GM13977 (cell line): ENCODE measurements around the gene EXOC4.

Experiments used
- DNase-seq: peaks from one replicate; pipeline ENCODE4 v3.0.0; 2012; ENCODE audit warnings: low spot score
- CTCF ChIP-seq: IDR thresholded peaks from 2 replicates; pipeline ENCODE4 v1.5.1; 2012; ENCODE audit warnings: mild to moderate bottlenecking, control low read depth; ENCODE audit not compliant: insufficient read depth; ENCODE audit errors: extremely low read depth, missing control alignments
- in situ Hi-C: fragments of 300-500 bp; cut with MboI; formaldehyde crosslinking; loops from one replicate; pipeline ENCODE4 v1.12.0; 2022; ENCODE audit warnings: low sequenced_read_pairs, low pct_unique_long_range_greater_than_20kb, mixed read lengths, inconsistent platforms; ENCODE audit not compliant: unreplicated experiment

Gene EXOC4

GRCh38 chr7:133846203-133846945 lies 593.5 kb downstream of the EXOC4 start:
- in situ Hi-C loops = no loop called here
- no peak for DNase-seq
- no peak for TF ChIP-seq CTCF

- DNase-seq = no peak
- in situ Hi-C loops = no loop called here
- no peak for TF ChIP-seq CTCF
Measured at GRCh38 chr7:133850497-133851280, 597.8 kb downstream of the EXOC4 start.

- DNase-seq = no peak
- in situ Hi-C loops = no loop called here
- TF ChIP-seq CTCF = no peak
Measured at GRCh38 chr7:133851411-133851810, 598.5 kb downstream of the EXOC4 start.

GRCh38 chr7:133853706-133854276 lies 600.9 kb downstream of the EXOC4 start:
- DNase-seq = no peak
- in situ Hi-C loops = no loop called here
- TF ChIP-seq CTCF = peak; percentile 34

DNA sequence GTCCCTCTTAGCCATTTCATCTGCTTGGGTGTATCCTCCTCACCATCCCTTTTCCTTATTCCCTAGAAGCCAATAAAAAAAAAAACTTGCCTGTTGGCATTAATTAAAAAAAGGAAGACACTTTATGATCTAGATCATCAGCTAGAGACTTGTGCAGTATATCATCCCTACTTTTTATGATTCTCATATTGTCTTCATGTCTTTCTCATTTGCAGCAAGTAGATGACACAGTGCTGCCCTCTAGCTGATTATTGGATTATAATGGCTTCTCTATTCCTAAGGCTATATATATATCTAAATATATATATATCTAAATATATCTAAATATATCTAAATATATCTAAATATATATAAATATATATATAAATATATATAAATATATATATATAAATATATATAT lies 601.9 kb downstream of the EXOC4 start:
- TF ChIP-seq CTCF = peak; percentile 60
- in situ Hi-C loops = no loop called here
- DNase-seq = peak; percentile 35

DNA sequence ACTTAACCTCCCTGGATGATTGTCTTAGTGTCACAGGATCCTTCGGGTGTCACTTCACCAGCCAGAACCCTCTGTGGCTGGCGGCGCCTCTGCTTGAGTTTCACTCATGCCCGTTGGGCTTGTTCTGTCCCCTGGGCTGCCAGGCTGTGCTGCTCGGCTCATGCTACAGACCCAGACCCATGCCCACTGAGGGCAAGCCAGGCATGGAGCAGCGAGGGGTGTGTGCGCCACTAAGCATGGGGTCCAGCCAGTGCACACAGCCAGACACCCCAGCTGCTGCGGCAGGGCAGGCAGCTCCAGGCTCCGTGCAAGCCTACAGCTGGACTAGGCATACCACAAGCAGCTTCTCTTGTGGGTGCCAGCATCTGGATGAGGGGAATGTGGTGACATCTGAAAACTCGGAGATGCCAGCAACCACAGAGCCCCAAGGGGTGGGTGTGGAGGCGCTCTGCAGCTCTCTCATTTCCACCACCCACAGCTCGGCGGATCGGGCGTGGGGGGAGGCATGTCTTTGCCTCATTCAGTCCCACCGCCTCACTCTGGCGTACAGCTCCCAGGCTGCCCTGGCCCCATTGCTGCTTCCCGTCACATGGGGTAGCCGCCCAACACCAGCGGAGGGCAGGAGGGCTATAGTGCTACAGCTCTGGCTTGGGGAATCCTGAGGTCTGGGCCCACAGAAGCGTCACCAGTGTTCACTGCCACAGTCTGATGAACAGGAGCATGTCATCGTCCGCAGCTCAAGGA lies 604.7 kb downstream of the EXOC4 start:
- no peak for DNase-seq
- no peak for TF ChIP-seq CTCF
- in situ Hi-C loops = no loop called here
